OCI-LY1 (cell line): ENCODE results near the gene REEP6.
"Not testable (repeated sequence)": the region's sequence is repeated elsewhere in the genome, so short reads cannot be mapped to it uniquely, and the experiment has no call there.

ENCODE experiments used
- H2AFZ ChIP-seq: fragments of 200-600 bp; sonication (generic), shearing (Covaris generic); 2 replicates; pipeline ENCODE4 v1.6.0; 2014; ENCODE audit warnings: antibody characterized with exemption, mild to moderate bottlenecking, low read length
- H3F3A ChIP-seq: fragments of 200-600 bp; sonication (generic), shearing (Covaris generic); 2 replicates; pipeline ENCODE4 v1.6.0; 2014; ENCODE audit warnings: mild to moderate bottlenecking, antibody characterized with exemption, low read length, moderate library complexity; ENCODE audit not compliant: insufficient read depth
- H3K27ac ChIP-seq: fragments of 200-600 bp; sonication (generic); 2 replicates; pipeline ENCODE4 v1.5.1; 2014; ENCODE audit warnings: low read length, mixed run types, mild to moderate bottlenecking, low read depth; ENCODE audit not compliant: poor library complexity, severe bottlenecking
- H3K27me3 ChIP-seq: fragments of 200-600 bp; sonication (generic); 2 replicates; pipeline ENCODE4 v1.6.0; 2014; ENCODE audit warnings: antibody characterized with exemption, mild to moderate bottlenecking, low read length, moderate library complexity; ENCODE audit not compliant: insufficient read depth
- H3K36me3 ChIP-seq: fragments of 200-600 bp; sonication (generic); 2 replicates; pipeline ENCODE4 v1.6.1; 2014; ENCODE audit warnings: mild to moderate bottlenecking, antibody characterized with exemption, low read length, moderate library complexity, mixed read lengths; ENCODE audit not compliant: insufficient read depth
- H3K4me1 ChIP-seq: fragments of 200-600 bp; sonication (generic); 2 replicates; pipeline ENCODE4 v1.5.1; 2014; ENCODE audit warnings: mild to moderate bottlenecking, low read length, moderate library complexity; ENCODE audit not compliant: insufficient read depth, severe bottlenecking
- H3K4me2 ChIP-seq: fragments of 200-600 bp; sonication (generic), shearing (Covaris generic); 2 replicates; pipeline ENCODE4 v1.6.1; 2014; ENCODE audit warnings: low read length
- H3K4me3 ChIP-seq: fragments of 200-600 bp; sonication (generic); 2 replicates; pipeline ENCODE4 v1.5.1; 2014; ENCODE audit warnings: low read length, low read depth, mild to moderate bottlenecking, mixed read lengths; ENCODE audit not compliant: poor library complexity, severe bottlenecking
- H3K79me2 ChIP-seq: fragments of 200-600 bp; shearing (Covaris generic); 2 replicates; pipeline ENCODE4 v1.6.1; 2016; ENCODE audit warnings: mixed run types, low read length, mixed read lengths; ENCODE audit not compliant: insufficient read depth
- H3K9ac ChIP-seq: fragments of 200-600 bp; sonication (generic), shearing (Covaris generic); 2 replicates; pipeline ENCODE4 v1.6.1; 2014; ENCODE audit warnings: mild to moderate bottlenecking, low read length, mixed read lengths
- H3K9me2 ChIP-seq: fragments of 200-600 bp; sonication (generic), shearing (Covaris generic); 2 replicates; pipeline ENCODE4 v1.6.1; 2014; ENCODE audit warnings: low read depth, mild to moderate bottlenecking, low read length, mixed read lengths
- H3K9me3 ChIP-seq: fragments of 200-600 bp; shearing (Covaris generic); 2 replicates; pipeline ENCODE4 v1.6.1; 2014; ENCODE audit warnings: low read length, mixed read lengths
- H4K20me1 ChIP-seq: fragments of 200-600 bp; sonication (generic), shearing (Covaris generic); 2 replicates; pipeline ENCODE4 v1.6.0; 2016; ENCODE audit warnings: mild to moderate bottlenecking, low read length; ENCODE audit not compliant: insufficient read depth
- EZH2 ChIP-seq: fragments of 200-600 bp; sonication (generic), shearing (Covaris generic); IDR thresholded peaks from 2 replicates; pipeline ENCODE4 v1.8.0; 2017; ENCODE audit warnings: borderline replicate concordance, mixed run types, mild to moderate bottlenecking, antibody characterized with exemption, low read length, moderate library complexity, mixed read lengths
- TF ChIP-seq, protein P1 (sequence below): fragments of 200-600 bp; sonication (generic), shearing (Covaris generic); IDR thresholded peaks from 2 replicates; pipeline ENCODE4 v1.5.1; 2017; ENCODE audit warnings: mild to moderate bottlenecking, antibody characterized with exemption, low read length, moderate library complexity, mixed read lengths

REEP6 gene

DNA sequence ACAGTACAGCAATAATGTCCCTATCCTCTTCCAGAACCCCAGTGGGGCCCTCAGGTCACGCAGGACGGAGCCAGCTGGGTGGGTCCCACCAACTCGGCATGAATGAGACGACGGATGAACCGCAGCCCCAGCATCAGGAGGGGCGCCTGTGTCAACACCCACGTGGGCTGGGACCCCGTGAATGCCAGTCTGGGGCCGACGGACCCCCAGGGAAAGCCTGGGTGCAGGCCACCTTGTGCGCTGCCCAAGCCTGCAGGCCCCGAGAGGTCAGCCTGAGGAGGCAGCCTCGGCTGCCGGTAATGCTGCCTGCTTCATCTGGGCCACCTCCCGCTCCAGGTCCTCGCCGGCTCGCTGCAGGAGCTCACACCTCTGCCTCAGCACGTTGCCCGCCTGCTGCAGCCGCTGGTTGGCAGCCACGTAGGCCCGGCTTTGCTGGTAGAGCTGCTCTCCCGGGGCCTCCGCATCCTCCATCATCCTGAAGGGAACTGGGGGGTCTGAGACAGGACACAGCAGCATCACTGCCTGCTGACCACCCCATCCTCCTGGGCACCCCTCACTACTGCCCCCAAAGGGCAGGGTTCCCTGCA lies 16.1 kb upstream of the REEP6 start:
- H3K4me2 ChIP-seq = no peak overlapping the region
- no peaks in the 10 kb centered on the region for H4K20me1 ChIP-seq
- H3F3A ChIP-seq = no peaks in the 10 kb centered on the region
- peaks cover 18% of the 10 kb centered on the region; the same call in 1 of the 2 replicates for H3K27me3 ChIP-seq
- TF ChIP-seq, protein P1, sequence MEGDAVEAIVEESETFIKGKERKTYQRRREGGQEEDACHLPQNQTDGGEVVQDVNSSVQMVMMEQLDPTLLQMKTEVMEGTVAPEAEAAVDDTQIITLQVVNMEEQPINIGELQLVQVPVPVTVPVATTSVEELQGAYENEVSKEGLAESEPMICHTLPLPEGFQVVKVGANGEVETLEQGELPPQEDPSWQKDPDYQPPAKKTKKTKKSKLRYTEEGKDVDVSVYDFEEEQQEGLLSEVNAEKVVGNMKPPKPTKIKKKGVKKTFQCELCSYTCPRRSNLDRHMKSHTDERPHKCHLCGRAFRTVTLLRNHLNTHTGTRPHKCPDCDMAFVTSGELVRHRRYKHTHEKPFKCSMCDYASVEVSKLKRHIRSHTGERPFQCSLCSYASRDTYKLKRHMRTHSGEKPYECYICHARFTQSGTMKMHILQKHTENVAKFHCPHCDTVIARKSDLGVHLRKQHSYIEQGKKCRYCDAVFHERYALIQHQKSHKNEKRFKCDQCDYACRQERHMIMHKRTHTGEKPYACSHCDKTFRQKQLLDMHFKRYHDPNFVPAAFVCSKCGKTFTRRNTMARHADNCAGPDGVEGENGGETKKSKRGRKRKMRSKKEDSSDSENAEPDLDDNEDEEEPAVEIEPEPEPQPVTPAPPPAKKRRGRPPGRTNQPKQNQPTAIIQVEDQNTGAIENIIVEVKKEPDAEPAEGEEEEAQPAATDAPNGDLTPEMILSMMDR = no peak
- no peak for TF ChIP-seq EZH2
- no peaks in the 10 kb centered on the region for H3K9me3 ChIP-seq
- peaks cover 18% of the 10 kb centered on the region for H3K36me3 ChIP-seq
- H3K9ac ChIP-seq = no peak overlapping the region
- H3K9me2 ChIP-seq = no peaks in the 10 kb centered on the region
- no peak overlapping the region for H3K27ac ChIP-seq
- H3K4me1 ChIP-seq = peaks cover 26% of the 10 kb centered on the region
- no peaks in the 10 kb centered on the region for H3K79me2 ChIP-seq
- H3K4me3 ChIP-seq = no peak overlapping the region
- H2AFZ ChIP-seq = no peak overlapping the region

DNA sequence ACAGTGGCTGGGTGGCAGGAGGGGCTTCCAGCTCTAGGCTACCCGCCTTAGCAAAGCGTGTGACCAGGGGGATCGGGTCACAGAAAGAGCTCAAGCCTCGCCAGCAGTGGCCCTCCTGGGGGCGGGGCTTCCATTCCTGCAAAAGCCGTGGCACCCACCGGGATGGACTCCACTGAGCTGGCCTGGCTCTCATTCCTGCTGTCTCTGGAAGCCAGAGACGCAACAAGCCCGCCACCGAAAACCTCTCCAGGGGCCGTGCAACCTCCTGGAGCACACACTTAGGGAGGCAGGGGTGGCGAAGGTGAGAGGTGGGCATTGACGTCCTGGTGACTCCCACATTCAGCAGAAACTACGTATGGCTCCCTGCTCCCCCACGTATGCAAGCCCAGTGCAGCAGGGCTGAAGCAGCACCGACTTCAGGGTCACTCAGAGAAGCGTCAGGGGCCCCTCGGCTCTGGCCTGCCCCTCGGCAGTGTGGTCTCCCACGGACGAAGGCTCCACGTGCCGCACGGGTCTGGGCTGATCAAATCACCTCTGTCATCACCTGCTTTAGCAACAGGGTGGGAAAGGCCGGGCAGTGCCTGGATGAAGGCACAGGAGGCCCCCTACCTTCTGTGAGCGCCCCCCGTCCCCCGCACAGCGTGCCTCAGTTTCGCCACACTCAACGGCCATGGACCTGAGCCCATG lies 15.1 kb upstream of the REEP6 start:
- H3K9me3 ChIP-seq = no peaks in the 10 kb centered on the region
- TF ChIP-seq, protein P1 = no peak
- no peak for TF ChIP-seq EZH2
- H3K4me2 ChIP-seq = no peak overlapping the region
- H3K4me1 ChIP-seq = peaks cover 19% of the 10 kb centered on the region
- no peak overlapping the region for H3K4me3 ChIP-seq
- H3K27me3 ChIP-seq = peaks cover 18% of the 10 kb centered on the region; the same call in 1 of the 2 replicates
- no peaks in the 10 kb centered on the region for H4K20me1 ChIP-seq
- no peak overlapping the region for H3K9ac ChIP-seq
- no peak overlapping the region for H3K27ac ChIP-seq
- no peaks in the 10 kb centered on the region for H3F3A ChIP-seq
- no peaks in the 10 kb centered on the region for H3K79me2 ChIP-seq
- H3K9me2 ChIP-seq = no peaks in the 10 kb centered on the region
- no peak overlapping the region for H2AFZ ChIP-seq
- peaks cover 18% of the 10 kb centered on the region for H3K36me3 ChIP-seq

DNA sequence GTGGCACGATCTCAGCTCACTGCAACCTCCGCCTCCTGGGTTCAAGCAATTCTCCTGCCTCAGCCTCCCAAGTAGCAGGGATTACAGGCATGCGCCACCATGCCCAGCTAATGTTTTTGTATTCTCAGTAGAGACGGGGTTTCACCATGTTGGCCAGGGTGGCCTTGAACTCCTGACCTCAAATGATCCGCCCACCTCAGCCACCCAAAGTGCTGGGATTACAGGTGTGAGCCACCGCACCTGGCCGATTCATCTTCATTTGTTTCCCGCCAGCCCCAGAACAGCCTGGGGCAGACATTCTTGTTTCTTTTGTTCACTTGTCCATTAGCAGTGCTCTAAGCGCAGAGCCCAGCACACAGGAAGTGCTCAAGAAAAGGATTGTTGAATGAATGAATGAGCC lies 13.9 kb upstream of the REEP6 start:
- not testable (repeated sequence) for H4K20me1 ChIP-seq, H3K79me2 ChIP-seq, H3F3A ChIP-seq, H3K9ac ChIP-seq, H3K9me3 ChIP-seq, H3K4me2 ChIP-seq, H2AFZ ChIP-seq, H3K27ac ChIP-seq, H3K9me2 ChIP-seq, H3K4me3 ChIP-seq
- peaks cover 13% of the 10 kb centered on the region; the same call in 1 of the 2 replicates for H3K27me3 ChIP-seq
- H3K36me3 ChIP-seq = peaks cover 18% of the 10 kb centered on the region
- H3K4me1 ChIP-seq = peaks cover 14% of the 10 kb centered on the region
